HepG2 (cell line): ENCODE data around the gene UBE3D. TPM values are rescaled to one million over a fixed set of nuclear protein-coding genes. Genes with fewer than 3 reads are reported as not detected.
A peak's percentile ranks its signal among the peaks of the same experiment; 100 is the strongest.

Source experiments
- CREM ChIP-seq, 2 experiments: sonication (generic) in 1 of 2; formaldehyde crosslinking in 1 of 2; IDR thresholded peaks; 2 replicates each; pipeline versions ENCODE4 v1.4.0 to v1.6.1; 2016 to 2020; ENCODE audit warnings: antibody characterized with exemption in 1 of 2, mild to moderate bottlenecking in 1 of 2, missing genetic modification reagents in 1 of 2
- HNRNPL ChIP-seq: fragments of 200-400 bp; formaldehyde crosslinking; IDR thresholded peaks from 2 replicates; pipeline ENCODE4 v1.6.1; 2017; ENCODE audit warnings: mild to moderate bottlenecking, low read depth, low read length
- MATR3 ChIP-seq: sonication (generic); formaldehyde crosslinking; IDR thresholded peaks from 2 replicates; pipeline ENCODE4 v1.4.0; 2020; ENCODE audit warnings: missing genetic modification reagents
- MBNL3 ChIP-seq: fragments of 250-450 bp; sonication (Bioruptor Pico); conservative IDR thresholded peaks from 2 replicates; pipeline ENCODE4 v1.8.0; 2022; ENCODE audit warnings: mild to moderate bottlenecking, inconsistent platforms
- MEIS1 ChIP-seq: sonication (generic); formaldehyde crosslinking; IDR thresholded peaks from 2 replicates; pipeline ENCODE4 v1.9.0; 2021; ENCODE audit warnings: mild to moderate bottlenecking, missing genetic modification reagents, moderate library complexity, borderline replicate concordance
- ONECUT2 ChIP-seq: sonication (generic); formaldehyde crosslinking; IDR thresholded peaks from 2 replicates; pipeline ENCODE4 v1.4.0; 2020; ENCODE audit warnings: missing genetic modification reagents
- PCBP1 ChIP-seq: fragments of 200-400 bp; formaldehyde crosslinking; IDR thresholded peaks from 2 replicates; pipeline ENCODE4 v1.6.1; 2017; ENCODE audit warnings: mild to moderate bottlenecking, low read depth, low read length, borderline replicate concordance
- PHF21A ChIP-seq: sonication (generic); formaldehyde crosslinking; IDR thresholded peaks from 2 replicates; pipeline ENCODE4 v1.5.0; 2020; ENCODE audit warnings: mild to moderate bottlenecking, missing genetic modification reagents
- RFX5 ChIP-seq: IDR thresholded peaks from 2 replicates; pipeline ENCODE4 v1.6.1; 2011; ENCODE audit warnings: low read depth, low read length, improper control_type of control experiment
- RXRB ChIP-seq: IDR thresholded peaks from 2 replicates; pipeline ENCODE4 v1.6.1; 2016; ENCODE audit warnings: borderline replicate concordance, missing genetic modification reagents, missing compliant biosample characterization
- SOX5 ChIP-seq: IDR thresholded peaks from 2 replicates; pipeline ENCODE4 v1.6.1; 2016; ENCODE audit warnings: borderline replicate concordance
- TAF15 ChIP-seq: fragments of 200-400 bp; formaldehyde crosslinking; IDR thresholded peaks from one replicate; pipeline ENCODE4 v1.6.1; 2018; ENCODE audit warnings: mild to moderate bottlenecking, low read depth, low read length; ENCODE audit not compliant: poor library complexity, severe bottlenecking
- TMF1 ChIP-seq: sonication (generic); formaldehyde crosslinking; IDR thresholded peaks from 2 replicates; pipeline ENCODE4 v1.8.1; 2022; ENCODE audit warnings: low read depth, missing genetic modification reagents
- ZBTB42 ChIP-seq: sonication (generic); formaldehyde crosslinking; IDR thresholded peaks from 2 replicates; pipeline ENCODE4 v1.5.0; 2020; ENCODE audit warnings: mild to moderate bottlenecking, missing genetic modification reagents
- ZBTB7A ChIP-seq: sonication (generic); formaldehyde crosslinking; IDR thresholded peaks from 2 replicates; pipeline ENCODE4 v1.8.0; 2022; ENCODE audit warnings: mild to moderate bottlenecking, missing genetic modification reagents
- ZFAT ChIP-seq: sonication (generic); formaldehyde crosslinking; conservative IDR thresholded peaks from 2 replicates; pipeline ENCODE4 v1.8.1; 2023; ENCODE audit warnings: missing genetic modification reagents, inconsistent platforms
- ZFP1 ChIP-seq: IDR thresholded peaks from 2 replicates; pipeline ENCODE4 v1.6.1; 2016
- ZFP91 ChIP-seq: sonication (generic); formaldehyde crosslinking; IDR thresholded peaks from 2 replicates; pipeline ENCODE4 v1.9.0; 2022; ENCODE audit warnings: missing genetic modification reagents, mild to moderate bottlenecking, borderline replicate concordance
- ZFX ChIP-seq: sonication (generic); formaldehyde crosslinking; IDR thresholded peaks from 2 replicates; pipeline ENCODE4 v1.4.0; 2020; ENCODE audit warnings: mild to moderate bottlenecking, low read depth, missing genetic modification reagents, moderate library complexity
- ZNF253 ChIP-seq: sonication (generic); formaldehyde crosslinking; IDR thresholded peaks from 2 replicates; pipeline ENCODE4 v1.8.0; 2022; ENCODE audit warnings: mild to moderate bottlenecking, missing genetic modification reagents, borderline replicate concordance
- ZNF430 ChIP-seq: sonication (generic); formaldehyde crosslinking; IDR thresholded peaks from 2 replicates; pipeline ENCODE4 v1.9.0; 2021; ENCODE audit warnings: mild to moderate bottlenecking, missing genetic modification reagents
- ZNF788 ChIP-seq: sonication (generic); formaldehyde crosslinking; IDR thresholded peaks from 2 replicates; pipeline ENCODE4 v1.5.0; 2020; ENCODE audit warnings: mild to moderate bottlenecking, missing genetic modification reagents, borderline replicate concordance
- ZNF792 ChIP-seq: IDR thresholded peaks from 2 replicates; pipeline ENCODE4 v1.6.1; 2016
- polyA plus RNA-seq, 8 experiments: library from polyadenylated mRNA; depleted of rRNA in 3 of 8; stranded (reverse) in 7 of 8; unstranded in 1 of 8; fragments of >200 nt; fragmentation: Illumina TruSeq in 4 of 8; extraction: Trizol in 4 of 8; gene quantifications; 2 replicates each; pipeline versions ENCODE4 v1.2.1 to v1.2.3, GENCODE V29; 2011 to 2016; ENCODE audit warnings: low read depth in 4 of 8, missing spikeins in 1 of 8, mixed read lengths in 1 of 8; ENCODE audit not compliant: insufficient read depth in 1 of 8
- total RNA-seq, 5 experiments: library from RNA; depleted of rRNA; stranded (reverse); fragments of >200 nt; fragmentation: Illumina TruSeq; extraction: Trizol; gene quantifications; 2 replicates each; pipeline ENCODE4 v1.2.3, GENCODE V29; 2016; ENCODE audit warnings: low read depth in 1 of 5
- TF ChIP-seq, protein P1 (sequence below): sonication (generic); formaldehyde crosslinking; IDR thresholded peaks from 2 replicates; pipeline ENCODE4 v1.4.0; 2020; ENCODE audit warnings: missing genetic modification reagents
- TF ChIP-seq, protein P2 (sequence below): sonication (generic); formaldehyde crosslinking; IDR thresholded peaks from 2 replicates; pipeline ENCODE4 v1.5.0; 2020; ENCODE audit warnings: mild to moderate bottlenecking, missing genetic modification reagents, borderline replicate concordance

UBE3D gene
- total and polyA plus RNA-seq, 2 of the 13 experiments (the other 11 are each of a cell fraction or from before 2014, with no cell fraction given): 5.1 to 11.4 TPM

GRCh38 chr6:83067448-83068439 is 2.1 kb upstream of the UBE3D start, which contains the start of gene DOP1A (continued):
- TF ChIP-seq ZBTB42 (0 out of 2 replicates have a peak, but pooled peaks have one; percentile 35), ZFP1 (CRISPR knock-in tag) (no peak), TAF15 (no peak), CREM (IDR thresholded peaks at IDR 0.05) (no peak; the same call in 1 of the 2 replicates), CREM (CRISPR knock-in tag; IDR thresholded peaks at IDR 0.05) (no peak), PHF21A (CRISPR knock-in tag) (peak; percentile 58), ZNF430 (peak; percentile 70), ZFAT (no peak), PCBP1 (no peak), MBNL3 (CRISPR knock-in tag) (no peak), MATR3 (CRISPR knock-in tag) (no peak), ZNF253 (no peak), ONECUT2 (CRISPR knock-in tag) (0 out of 2 replicates have a peak, but pooled peaks have one; percentile 9), ZNF788 (CRISPR knock-in tag) (peak; percentile 57; the same call in 1 of the 2 replicates), ZNF792 (CRISPR knock-in tag) (peak; percentile 28; the same call in 1 of the 2 replicates), ZFP91 (CRISPR knock-in tag) (peak; percentile 93), ZFX (CRISPR knock-in tag) (peak; percentile 95), MEIS1 (CRISPR knock-in tag) (peak; percentile 88), RXRB (CRISPR knock-in tag) (peak; percentile 30; the same call in 1 of the 2 replicates), HNRNPL (no peak), SOX5 (CRISPR knock-in tag) (peak; percentile 52; the same call in 1 of the 2 replicates), ZBTB7A (CRISPR knock-in tag) (peak; percentile 22; the same call in 1 of the 2 replicates), TMF1 (no peak), RFX5 (peak; percentile 34; the same call in 1 of the 2 replicates)
- TF ChIP-seq, protein P1, sequence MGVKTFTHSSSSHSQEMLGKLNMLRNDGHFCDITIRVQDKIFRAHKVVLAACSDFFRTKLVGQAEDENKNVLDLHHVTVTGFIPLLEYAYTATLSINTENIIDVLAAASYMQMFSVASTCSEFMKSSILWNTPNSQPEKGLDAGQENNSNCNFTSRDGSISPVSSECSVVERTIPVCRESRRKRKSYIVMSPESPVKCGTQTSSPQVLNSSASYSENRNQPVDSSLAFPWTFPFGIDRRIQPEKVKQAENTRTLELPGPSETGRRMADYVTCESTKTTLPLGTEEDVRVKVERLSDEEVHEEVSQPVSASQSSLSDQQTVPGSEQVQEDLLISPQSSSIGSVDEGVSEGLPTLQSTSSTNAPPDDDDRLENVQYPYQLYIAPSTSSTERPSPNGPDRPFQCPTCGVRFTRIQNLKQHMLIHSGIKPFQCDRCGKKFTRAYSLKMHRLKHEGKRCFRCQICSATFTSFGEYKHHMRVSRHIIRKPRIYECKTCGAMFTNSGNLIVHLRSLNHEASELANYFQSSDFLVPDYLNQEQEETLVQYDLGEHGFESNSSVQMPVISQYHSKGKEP: no peak
- TF ChIP-seq, protein P2, sequence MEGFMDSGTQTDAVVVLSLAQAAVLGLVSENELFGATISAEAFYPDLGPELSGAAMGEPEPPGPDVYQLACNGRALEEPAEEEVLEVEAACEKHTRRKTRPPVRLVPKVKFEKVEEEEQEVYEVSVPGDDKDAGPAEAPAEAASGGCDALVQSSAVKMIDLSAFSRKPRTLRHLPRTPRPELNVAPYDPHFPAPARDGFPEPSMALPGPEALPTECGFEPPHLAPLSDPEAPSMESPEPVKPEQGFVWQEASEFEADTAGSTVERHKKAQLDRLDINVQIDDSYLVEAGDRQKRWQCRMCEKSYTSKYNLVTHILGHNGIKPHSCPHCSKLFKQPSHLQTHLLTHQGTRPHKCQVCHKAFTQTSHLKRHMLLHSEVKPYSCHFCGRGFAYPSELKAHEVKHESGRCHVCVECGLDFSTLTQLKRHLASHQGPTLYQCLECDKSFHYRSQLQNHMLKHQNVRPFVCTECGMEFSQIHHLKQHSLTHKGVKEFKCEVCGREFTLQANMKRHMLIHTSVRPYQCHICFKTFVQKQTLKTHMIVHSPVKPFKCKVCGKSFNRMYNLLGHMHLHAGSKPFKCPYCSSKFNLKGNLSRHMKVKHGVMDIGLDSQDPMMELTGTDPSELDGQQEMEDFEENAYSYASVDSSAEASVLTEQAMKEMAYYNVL: peak; percentile 55
